Activated CD8-positive, alpha-beta memory T cell treated with anti-CD3 and anti-CD28 coated beads, Interleukin-2, amount 50 U/mL, for 48 hours (primary cell): ENCODE results near the gene TAL2.

Experiments used
- DNase-seq: peaks from one replicate; pipeline ENCODE4 v3.0.0-alpha.2; 2020

Gene TAL2

GRCh38 chr9:105662184-105663104, at the start of gene TAL2:
TAL2 (plus strand) TSS chr9:105662457; CDS start chr9:105662497, 40 bp downstream.
- DNase-seq = no peak

DNA sequence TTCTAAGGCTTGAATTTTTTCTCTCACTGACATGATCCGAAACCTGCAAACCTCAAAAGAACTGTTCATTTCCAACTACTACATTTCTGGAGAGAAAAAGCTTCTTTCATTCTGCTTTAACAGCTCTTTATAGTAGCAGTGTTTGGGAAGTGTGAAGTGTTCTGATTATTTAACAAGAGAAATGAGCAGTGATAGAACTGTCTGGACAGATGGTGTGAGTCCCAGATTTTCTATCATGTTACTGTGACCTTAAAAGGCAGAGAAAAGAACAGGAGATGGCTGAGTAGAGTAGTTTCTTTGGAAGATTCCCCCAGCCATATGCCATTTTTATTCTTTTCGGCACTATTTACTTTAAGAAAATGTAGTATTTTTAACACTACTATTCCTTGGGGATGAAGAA, 41.3 kb upstream of the TAL2 start:
- no peak for DNase-seq

DNA sequence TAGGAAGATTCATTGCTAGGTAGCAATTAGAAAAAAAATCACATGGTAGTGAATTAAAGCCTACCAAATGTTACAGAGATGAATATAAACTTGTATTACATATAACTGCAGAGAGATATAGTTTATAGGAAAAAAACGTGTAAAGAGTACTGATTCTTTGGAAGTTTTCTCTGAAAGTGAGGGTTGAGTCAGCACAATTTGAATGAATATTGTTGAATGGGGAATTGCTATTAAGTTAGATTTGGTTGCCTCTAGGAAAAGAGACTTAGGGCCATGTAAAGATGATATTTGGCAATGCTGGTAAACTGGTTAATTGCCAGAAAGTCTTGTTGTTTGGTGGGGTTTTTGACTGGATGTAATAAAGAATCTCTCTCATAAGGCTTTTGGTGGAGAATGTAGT, 37.2 kb upstream of the TAL2 start:
- no peak for DNase-seq

DNA sequence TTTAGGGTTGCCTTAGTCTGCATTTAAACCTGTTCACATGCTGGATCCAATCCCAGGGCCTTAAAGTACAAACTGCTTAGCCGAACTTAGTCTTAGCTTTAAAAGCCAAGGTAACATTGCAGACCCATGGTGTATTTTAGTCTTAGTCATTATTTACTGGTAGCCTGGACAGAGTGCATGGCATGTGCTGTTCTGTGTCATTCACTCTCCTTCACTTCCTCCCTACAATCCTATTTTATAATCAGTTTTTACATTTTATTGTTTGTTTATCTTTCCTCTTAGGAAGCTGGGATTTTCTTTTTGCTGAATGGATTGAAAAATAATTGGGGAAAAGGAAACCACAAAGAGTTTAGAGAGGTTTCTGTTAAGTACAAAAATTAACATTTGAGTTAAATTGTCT, 29.4 kb upstream of the TAL2 start:
- DNase-seq = no peak

DNA sequence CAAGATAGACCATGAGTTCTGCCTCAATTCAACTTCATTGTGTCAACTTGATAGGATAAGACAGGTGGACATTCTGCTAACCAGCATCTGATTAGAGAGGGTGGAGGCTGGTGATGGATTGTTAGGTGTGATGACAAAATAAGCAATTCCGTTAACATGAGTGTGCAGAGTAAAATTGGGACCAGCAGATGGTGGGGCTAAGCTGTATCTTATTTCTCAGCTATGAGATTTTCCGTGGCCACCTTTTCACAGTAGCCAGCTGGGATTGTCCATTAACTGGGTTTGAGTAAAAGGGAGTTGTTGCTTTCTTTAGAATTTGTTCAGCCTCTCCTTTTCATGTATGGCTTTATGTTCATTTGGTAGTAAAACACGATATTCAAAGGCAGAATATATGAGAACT, 28.8 kb upstream of the TAL2 start:
- no peak for DNase-seq

GRCh38 chr9:105636331-105636730, 25.9 kb upstream of the TAL2 start:
- DNase-seq = no peak

- DNase-seq = no peak
Observed at GRCh38 chr9:105637787-105638395, 24.4 kb upstream of the TAL2 start.

GRCh38 chr9:105639936-105640335, 22.3 kb upstream of the TAL2 start:
- DNase-seq = no peak

- DNase-seq = no peak
Observed at GRCh38 chr9:105643795-105644194, 18.5 kb upstream of the TAL2 start.

GRCh38 chr9:105646879-105647594, 15.2 kb upstream of the TAL2 start:
- no peak for DNase-seq

GRCh38 chr9:105647595-105648349, 14.5 kb upstream of the TAL2 start:
- no peak for DNase-seq

GRCh38 chr9:105651806-105652205, 10.5 kb upstream of the TAL2 start:
- no peak for DNase-seq

- peak; percentile 58 for DNase-seq
Observed at GRCh38 chr9:105656131-105656921, 5.9 kb upstream of the TAL2 start.

DNA sequence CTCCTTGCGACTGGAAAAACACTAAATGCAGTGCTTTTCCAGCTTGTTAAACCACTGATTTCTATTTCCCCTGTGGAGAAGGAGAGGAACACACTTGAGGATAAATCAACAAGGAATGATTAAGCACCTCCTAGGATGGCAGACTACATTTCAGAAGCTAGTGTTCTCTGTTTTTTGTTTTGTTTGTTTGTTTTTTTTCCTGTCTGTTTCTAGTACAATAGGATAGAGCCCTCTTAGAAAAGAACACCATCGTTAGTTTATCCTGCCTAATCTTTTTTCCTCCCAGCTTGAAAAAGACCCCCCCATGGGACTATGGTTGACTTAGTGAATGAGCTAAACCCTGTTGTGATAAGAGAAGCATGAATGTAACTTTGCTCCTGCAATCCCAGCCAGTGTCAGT, 3.9 kb upstream of the TAL2 start:
- no peak for DNase-seq

GRCh38 chr9:105661011-105661410, 1.2 kb upstream of the TAL2 start:
- DNase-seq = no peak

- DNase-seq = no peak
Observed at GRCh38 chr9:105663914-105664313, 1.7 kb downstream of the TAL2 start.

DNA sequence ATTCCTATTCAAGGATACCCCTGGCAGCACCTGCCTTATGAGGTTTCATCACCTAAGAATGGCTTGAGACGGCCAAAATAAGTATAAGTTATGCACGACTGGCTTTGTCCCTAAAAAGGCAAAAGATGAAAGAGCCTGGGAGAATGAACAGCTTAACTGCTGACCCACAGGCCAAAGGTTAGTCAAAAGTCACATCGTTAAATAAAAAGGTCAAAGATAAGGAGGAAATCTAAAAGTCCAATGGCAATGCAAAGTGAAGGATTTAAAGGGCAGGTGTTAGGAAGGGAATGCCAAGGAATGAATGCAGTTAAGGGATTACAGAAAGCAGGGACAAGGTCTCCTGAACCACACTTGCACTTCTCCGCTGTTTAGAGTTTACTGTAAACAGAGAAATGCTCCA, 5.6 kb downstream of the TAL2 start:
- no peak for DNase-seq

DNA sequence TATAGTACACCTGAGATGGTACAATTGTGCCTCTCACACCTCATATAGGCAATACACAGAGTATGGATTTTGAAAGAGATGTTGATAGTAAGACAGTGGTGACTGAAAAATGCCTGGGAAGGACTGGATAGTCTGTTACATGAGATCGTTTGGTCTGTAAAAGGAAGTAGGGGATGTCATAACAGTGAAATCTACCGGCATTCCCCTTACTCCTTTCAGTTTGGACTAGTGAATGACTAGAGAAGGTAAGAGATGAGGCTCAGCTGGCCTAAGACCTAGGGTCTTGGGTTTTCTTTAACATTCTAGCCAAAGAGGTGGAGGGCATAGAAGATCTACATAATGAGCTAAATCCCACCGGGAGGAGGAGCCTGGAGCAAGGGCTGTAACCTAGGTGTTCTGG, 8.1 kb downstream of the TAL2 start:
- no peak for DNase-seq

GRCh38 chr9:105670775-105671174, 8.5 kb downstream of the TAL2 start:
- DNase-seq = no peak

GRCh38 chr9:105672711-105673234, 10.5 kb downstream of the TAL2 start:
- no peak for DNase-seq

DNA sequence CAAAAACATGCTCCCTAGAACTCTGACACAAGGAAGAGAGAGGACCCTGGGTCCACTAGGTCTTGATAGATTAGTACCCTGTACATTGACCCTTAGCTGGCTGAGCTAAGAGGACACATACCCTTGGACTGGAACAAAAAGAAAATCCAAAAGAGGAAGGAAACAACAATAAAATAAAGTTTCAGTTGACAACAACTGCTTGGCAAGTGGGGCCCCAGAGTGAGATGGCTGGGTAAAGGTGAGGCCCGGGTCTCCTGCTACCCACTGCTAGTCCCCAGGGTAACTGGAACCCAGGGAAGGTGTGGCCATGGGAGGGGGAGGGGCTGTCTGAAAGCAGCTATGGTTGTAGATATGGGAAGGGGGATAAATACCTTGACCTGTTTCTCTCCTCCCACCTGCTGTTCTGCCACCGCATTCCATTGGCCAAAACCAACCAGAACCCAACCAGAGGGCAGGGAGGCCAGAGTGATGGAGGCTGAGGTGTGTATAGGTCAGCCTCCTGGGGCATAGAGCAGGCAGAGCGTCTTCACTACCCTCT, 11.7 kb downstream of the TAL2 start:
- no peak for DNase-seq
